Lower leg skin (tissue), 3 donors: ENCODE data around the gene RNF31.

Source experiments
- POLR2A ChIP-seq, 2 donors: fragments of 450-650 bp; IDR thresholded peaks; one replicate each; pipeline ENCODE4 v1.6.1; 2016 to 2017; ENCODE audit warnings: antibody characterized with exemption in 2 of 2, mild to moderate bottlenecking in 1 of 2, moderate library complexity in 1 of 2
- TF ChIP-seq, protein P1 (sequence below), 3 donors: fragments of 450-650 bp; IDR thresholded peaks; one replicate each; pipeline ENCODE4 v1.5.1; 2016; ENCODE audit warnings: antibody characterized with exemption in 3 of 3, mild to moderate bottlenecking in 3 of 3, moderate library complexity in 2 of 3

DNA sequence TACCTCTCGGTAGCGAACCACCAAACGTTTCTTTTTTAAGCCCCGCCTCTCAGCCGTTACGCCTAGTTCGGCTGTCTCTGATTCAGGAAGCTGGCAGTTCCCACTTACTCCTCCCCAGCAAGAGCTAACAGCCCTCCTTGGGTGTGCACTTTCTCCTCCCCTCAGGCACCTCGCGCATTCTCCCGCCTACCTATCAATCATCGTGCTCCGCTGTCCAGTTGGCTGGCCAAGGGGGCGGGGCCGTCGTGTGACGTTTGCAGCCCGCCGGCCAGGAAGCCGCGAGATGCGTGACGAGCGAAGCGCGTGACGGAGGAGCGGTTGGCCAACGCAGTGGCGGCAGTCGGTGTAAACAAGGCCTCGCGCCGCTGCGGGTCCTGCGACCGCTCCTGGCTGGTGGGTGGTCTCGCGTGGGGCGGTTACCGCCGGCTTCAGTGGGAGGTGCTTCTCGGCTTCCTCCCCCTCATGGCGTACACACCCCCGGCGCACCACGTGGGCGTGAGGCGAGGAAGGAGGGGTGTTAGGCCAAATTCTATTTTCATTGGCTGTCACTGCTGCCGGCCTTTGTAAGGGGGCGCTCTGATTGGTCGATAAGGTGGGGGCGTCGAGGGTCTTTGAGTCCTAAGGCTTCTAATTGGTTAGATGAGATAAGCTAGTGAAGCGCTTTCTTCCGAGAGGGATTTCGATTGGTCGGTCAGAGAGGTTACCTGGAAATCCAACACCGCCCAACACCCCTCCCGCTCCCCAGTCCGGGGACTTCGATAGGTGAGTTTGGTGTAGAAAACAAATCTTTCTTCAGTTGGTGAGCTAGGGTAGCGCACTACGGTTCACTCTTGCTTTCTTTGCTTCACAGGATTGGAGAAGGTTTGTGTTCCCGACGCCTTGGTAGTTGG lies 32.5 kb upstream of the RNF31 start, which contains the start of the genes DCAF11 and NRL:
- TF ChIP-seq, protein P1, sequence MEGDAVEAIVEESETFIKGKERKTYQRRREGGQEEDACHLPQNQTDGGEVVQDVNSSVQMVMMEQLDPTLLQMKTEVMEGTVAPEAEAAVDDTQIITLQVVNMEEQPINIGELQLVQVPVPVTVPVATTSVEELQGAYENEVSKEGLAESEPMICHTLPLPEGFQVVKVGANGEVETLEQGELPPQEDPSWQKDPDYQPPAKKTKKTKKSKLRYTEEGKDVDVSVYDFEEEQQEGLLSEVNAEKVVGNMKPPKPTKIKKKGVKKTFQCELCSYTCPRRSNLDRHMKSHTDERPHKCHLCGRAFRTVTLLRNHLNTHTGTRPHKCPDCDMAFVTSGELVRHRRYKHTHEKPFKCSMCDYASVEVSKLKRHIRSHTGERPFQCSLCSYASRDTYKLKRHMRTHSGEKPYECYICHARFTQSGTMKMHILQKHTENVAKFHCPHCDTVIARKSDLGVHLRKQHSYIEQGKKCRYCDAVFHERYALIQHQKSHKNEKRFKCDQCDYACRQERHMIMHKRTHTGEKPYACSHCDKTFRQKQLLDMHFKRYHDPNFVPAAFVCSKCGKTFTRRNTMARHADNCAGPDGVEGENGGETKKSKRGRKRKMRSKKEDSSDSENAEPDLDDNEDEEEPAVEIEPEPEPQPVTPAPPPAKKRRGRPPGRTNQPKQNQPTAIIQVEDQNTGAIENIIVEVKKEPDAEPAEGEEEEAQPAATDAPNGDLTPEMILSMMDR (IDR thresholded peaks at IDR 0.05) = peak in 1 of 3 donors; percentile 90
- TF ChIP-seq POLR2A (IDR thresholded peaks at IDR 0.05) = no peak
